ENCODE measurements around the gene ARHGAP10.

The ARHGAP10 gene

DNA sequence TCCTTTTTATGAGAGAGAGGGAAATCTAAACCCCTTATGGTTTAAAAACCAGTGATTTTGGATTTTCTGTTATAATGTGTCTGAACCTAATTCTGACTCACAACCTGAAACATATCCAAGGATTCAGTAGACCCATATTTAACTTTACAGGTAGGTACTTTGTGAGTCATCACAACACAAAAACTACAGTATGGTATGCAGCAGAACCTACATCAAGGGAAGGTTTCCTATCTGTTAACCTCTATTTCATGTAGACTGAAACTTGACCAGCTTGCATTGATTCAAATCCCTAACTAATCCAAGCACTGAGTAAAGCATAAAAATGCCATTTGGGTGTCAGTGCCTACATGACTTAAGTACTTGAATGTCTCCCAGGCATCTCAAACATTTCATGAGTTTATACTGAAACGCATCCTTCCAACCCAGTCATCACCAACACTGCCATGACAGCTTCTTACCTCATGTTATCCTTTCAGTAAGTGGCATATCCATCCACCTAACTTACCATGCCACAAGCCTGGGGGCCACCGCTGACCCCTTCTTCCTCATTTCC is 4.3 kb upstream of the ARHGAP10 start:
- no peak for TF ChIP-seq MYC (IDR thresholded peaks at IDR 0.05; ENCODE audit: low read depth, low read length)
- TF ChIP-seq POLR2A (IDR thresholded peaks at IDR 0.05; ENCODE audit: extremely low read depth, insufficient read length), result no peak
- TF ChIP-seq, protein P1, sequence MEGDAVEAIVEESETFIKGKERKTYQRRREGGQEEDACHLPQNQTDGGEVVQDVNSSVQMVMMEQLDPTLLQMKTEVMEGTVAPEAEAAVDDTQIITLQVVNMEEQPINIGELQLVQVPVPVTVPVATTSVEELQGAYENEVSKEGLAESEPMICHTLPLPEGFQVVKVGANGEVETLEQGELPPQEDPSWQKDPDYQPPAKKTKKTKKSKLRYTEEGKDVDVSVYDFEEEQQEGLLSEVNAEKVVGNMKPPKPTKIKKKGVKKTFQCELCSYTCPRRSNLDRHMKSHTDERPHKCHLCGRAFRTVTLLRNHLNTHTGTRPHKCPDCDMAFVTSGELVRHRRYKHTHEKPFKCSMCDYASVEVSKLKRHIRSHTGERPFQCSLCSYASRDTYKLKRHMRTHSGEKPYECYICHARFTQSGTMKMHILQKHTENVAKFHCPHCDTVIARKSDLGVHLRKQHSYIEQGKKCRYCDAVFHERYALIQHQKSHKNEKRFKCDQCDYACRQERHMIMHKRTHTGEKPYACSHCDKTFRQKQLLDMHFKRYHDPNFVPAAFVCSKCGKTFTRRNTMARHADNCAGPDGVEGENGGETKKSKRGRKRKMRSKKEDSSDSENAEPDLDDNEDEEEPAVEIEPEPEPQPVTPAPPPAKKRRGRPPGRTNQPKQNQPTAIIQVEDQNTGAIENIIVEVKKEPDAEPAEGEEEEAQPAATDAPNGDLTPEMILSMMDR (IDR thresholded peaks at IDR 0.05; ENCODE audit: low read depth, low read length), result no peak
- TF ChIP-seq, protein P2, sequence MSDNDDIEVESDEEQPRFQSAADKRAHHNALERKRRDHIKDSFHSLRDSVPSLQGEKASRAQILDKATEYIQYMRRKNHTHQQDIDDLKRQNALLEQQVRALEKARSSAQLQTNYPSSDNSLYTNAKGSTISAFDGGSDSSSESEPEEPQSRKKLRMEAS (IDR thresholded peaks at IDR 0.05; ENCODE audit: low read depth, low read length), result no peak
- H3K4me3 ChIP-seq (ENCODE audit: low read depth, low read length), result no peak overlapping the region
- no peak for DNase-seq (ENCODE audit: low read depth)

DNA sequence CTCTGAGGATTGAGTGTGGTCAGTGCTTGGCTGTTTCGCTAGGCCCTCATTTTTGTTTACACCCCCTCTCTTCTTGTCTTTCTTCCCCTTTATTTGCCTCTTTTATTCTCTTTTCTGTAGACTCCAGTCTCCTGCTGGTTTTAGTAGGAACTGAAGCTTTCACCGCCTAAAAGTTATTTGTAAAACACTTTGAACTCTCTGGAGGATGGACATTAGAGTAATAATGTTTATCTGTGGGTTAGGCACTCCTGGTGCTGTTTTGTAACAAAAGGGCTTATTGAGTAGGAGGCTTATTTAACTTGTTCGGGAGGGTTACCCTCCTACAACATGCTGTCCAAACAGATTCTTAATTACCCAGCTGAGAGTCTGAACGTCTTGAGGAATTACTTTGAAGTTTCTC is 1.6 kb upstream of the ARHGAP10 start:
- TF ChIP-seq, protein P1 (IDR thresholded peaks at IDR 0.05; ENCODE audit: low read depth, low read length), result no peak
- TF ChIP-seq, protein P2 (IDR thresholded peaks at IDR 0.05; ENCODE audit: low read depth, low read length), result no peak

DNA sequence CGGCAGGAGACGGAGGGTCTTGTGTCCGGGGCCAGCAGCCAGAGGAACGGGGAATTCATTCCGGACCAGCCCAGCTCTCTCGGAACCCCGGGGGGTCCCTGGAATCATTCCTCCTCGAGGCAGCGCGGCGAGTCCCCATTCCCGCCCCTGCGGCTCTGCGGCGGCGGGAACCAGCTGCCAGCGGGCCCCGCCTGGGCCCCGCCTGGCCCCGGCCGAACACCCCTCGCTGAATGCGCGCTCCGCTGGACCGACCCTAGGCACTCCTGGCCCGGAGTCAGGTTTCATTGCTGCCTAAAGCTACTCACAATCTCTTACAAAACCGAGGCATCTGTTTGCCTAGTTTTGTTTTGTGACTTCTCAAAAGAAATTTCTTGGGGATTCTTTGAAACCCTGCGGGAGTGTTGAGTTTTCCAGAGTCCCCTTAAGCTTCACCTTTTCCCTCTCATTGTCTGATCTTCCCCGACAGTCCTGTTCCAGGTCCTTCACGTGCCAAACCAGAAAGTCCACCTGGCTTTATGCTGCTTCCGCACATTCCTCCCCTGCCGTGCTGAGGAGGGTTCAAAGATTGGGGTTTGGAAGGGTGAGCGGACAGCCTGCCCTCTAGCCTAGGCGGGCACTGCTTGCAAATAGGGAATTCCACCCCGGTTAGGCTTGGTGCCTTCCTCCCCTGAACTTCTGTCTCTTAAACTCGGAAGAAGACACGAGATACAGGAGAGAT is 789 bp downstream of the ARHGAP10 start:
- TF ChIP-seq POLR2A (IDR thresholded peaks at IDR 0.05; ENCODE audit: extremely low read depth, insufficient read length) (no peak), MYC (IDR thresholded peaks at IDR 0.05; ENCODE audit: low read depth, low read length) (no peak)
- TF ChIP-seq, protein P1 (IDR thresholded peaks at IDR 0.05; ENCODE audit: low read depth, low read length), result no peak
- TF ChIP-seq, protein P2 (IDR thresholded peaks at IDR 0.05; ENCODE audit: low read depth, low read length), result no peak
- H3K4me3 ChIP-seq (ENCODE audit: low read depth, low read length), result no peak overlapping the region
- no peak for DNase-seq (ENCODE audit: low read depth)

More for the DNA sequence above, 1.6 kb upstream of the ARHGAP10 start:
- DNase-seq (ENCODE audit: low read depth), result no peak
- H3K4me3 ChIP-seq (ENCODE audit: low read depth, low read length), result no peak overlapping the region

GRCh38 chr4:147733716-147734344 is 1.9 kb downstream of the ARHGAP10 start:
- no peak for DNase-seq (ENCODE audit: low read depth)
- TF ChIP-seq POLR2A (IDR thresholded peaks at IDR 0.05; ENCODE audit: extremely low read depth, insufficient read length) (no peak), MYC (IDR thresholded peaks at IDR 0.05; ENCODE audit: low read depth, low read length) (no peak)
- TF ChIP-seq, protein P1 (IDR thresholded peaks at IDR 0.05; ENCODE audit: low read depth, low read length), result no peak
- TF ChIP-seq, protein P2 (IDR thresholded peaks at IDR 0.05; ENCODE audit: low read depth, low read length), result no peak
- H3K4me3 ChIP-seq (ENCODE audit: low read depth, low read length), result no peak overlapping the region

DNA sequence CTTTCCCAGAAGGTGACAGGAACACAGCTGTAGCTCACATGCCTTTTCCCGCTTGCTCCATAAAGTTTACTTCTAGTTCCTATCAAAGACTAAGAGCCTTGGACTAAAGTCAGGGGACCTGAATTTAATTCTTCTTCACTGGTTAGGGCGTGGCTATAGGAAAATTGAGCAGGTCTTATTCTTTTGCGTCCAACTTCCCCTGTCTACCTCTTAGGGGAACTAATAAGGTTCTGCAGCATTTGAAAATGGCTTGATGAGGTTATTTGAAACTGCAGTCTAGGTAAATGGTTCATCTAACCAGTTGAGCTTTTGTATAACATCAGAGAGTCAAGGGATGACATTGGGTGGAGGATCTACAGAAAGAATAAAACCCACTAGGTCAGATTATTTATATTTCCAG is 2.6 kb downstream of the ARHGAP10 start:
- DNase-seq (ENCODE audit: low read depth), result no peak
- TF ChIP-seq, protein P1 (IDR thresholded peaks at IDR 0.05; ENCODE audit: low read depth, low read length), result no peak
- TF ChIP-seq MYC (IDR thresholded peaks at IDR 0.05; ENCODE audit: low read depth, low read length) (no peak), POLR2A (IDR thresholded peaks at IDR 0.05; ENCODE audit: extremely low read depth, insufficient read length) (no peak)
- TF ChIP-seq, protein P2 (IDR thresholded peaks at IDR 0.05; ENCODE audit: low read depth, low read length), result no peak
- no peak overlapping the region for H3K4me3 ChIP-seq (ENCODE audit: low read depth, low read length)

All from NB4 (cell line).